Endothelial cell of umbilical vein (primary cell): ENCODE data around the gene TNFRSF8. TPM values are rescaled to one million over a fixed set of nuclear protein-coding genes. Genes with fewer than 3 reads are reported as not detected.

Experiments used
- BruUV-seq: library from RNA; stranded (reverse); fragments of 400-500 nt; replicated peaks from 2 replicates; lab custom pipeline; 2021; lab: Mats Ljungman, UMichigan
- CTCF ChIA-PET: fragments of 300-600, 350-600 bp; sonication (Branson Sonifier 250); formaldehyde crosslinking; loops from one replicate; lab custom pipeline; 2021; ENCODE audit warnings: antibody characterized with exemption, inconsistent platforms; lab: Charles Lee
- POLR2A ChIA-PET: fragments of 300-600, 350-600 bp; sonication (Branson Sonifier 250); formaldehyde crosslinking; loops from one replicate; lab custom pipeline; 2021; ENCODE audit warnings: antibody characterized with exemption, inconsistent platforms; lab: Charles Lee
- DNase-seq: peaks from one replicate; pipeline ENCODE4 v3.0.0-alpha.2; 2011; ENCODE audit warnings: low read depth, low spot score
- FAIRE-seq: peaks from 2 replicates; lab custom pipeline; 2011; peaks lifted over from hg19 to GRCh38; lab: Jason Lieb, UNC
- H2AFZ ChIP-seq: 2 replicates; pipeline ENCODE4 v1.6.0; 2012; ENCODE audit warnings: low read depth, low read length, control low read depth, inconsistent platforms
- H3K27ac ChIP-seq: 2 replicates; pipeline ENCODE4 v1.5.1; 2011; ENCODE audit warnings: low read depth, mild to moderate bottlenecking, control low read depth, low read length, moderate library complexity; ENCODE audit not compliant: insufficient read depth
- H3K27me3 ChIP-seq, 2 experiments: 2 replicates each; pipeline versions ENCODE4 v1.6.0 to v1.6.1; 2011; ENCODE audit warnings: low read length in 2 of 2, mixed read lengths in 1 of 2; ENCODE audit not compliant: control insufficient read depth in 2 of 2, insufficient read depth in 2 of 2
- H3K36me3 ChIP-seq, 2 experiments: 2 replicates in 1 of 2; 3 replicates in 1 of 2; pipeline ENCODE4 v1.5.1; 2011; ENCODE audit warnings: low read length in 2 of 2, mild to moderate bottlenecking in 1 of 2, moderate library complexity in 1 of 2; ENCODE audit not compliant: control insufficient read depth in 2 of 2, insufficient read depth in 2 of 2; ENCODE audit errors: extremely low read depth in 1 of 2
- H3K4me1 ChIP-seq: 3 replicates; pipeline ENCODE4 v1.5.1; 2011; ENCODE audit warnings: mild to moderate bottlenecking, low read length; ENCODE audit not compliant: control insufficient read depth, insufficient read depth; ENCODE audit errors: extremely low read depth
- H3K4me2 ChIP-seq: 2 replicates; pipeline ENCODE4 v1.6.1; 2011; ENCODE audit warnings: low read length, control low read depth, mixed read lengths; ENCODE audit not compliant: insufficient read depth
- H3K4me3 ChIP-seq, 3 experiments: fragments of 200-600 bp in 1 of 3; sonication (generic), shearing (Covaris generic) in 1 of 3; replicated peaks in 1 of 3; 2 replicates each; pipeline ENCODE4 v1.5.1; 2011 to 2016; ENCODE audit warnings: control low read depth in 3 of 3, low read length in 3 of 3, mild to moderate bottlenecking in 2 of 3, inconsistent platforms in 1 of 3, low read depth in 1 of 3, moderate library complexity in 1 of 3; ENCODE audit not compliant: insufficient read depth in 1 of 3
- H3K79me2 ChIP-seq: 2 replicates; pipeline ENCODE4 v1.6.0; 2012; ENCODE audit warnings: low read length, inconsistent platforms; ENCODE audit not compliant: control insufficient read depth, insufficient read depth
- H3K9ac ChIP-seq: replicated peaks from 2 replicates; pipeline ENCODE3; 2011; ENCODE audit warnings: low read length, control low read depth; ENCODE audit not compliant: insufficient read depth; ENCODE audit errors: extremely low read depth
- H3K9me1 ChIP-seq: replicated peaks from 3 replicates; pipeline ENCODE4 v1.6.0; 2011; ENCODE audit warnings: mild to moderate bottlenecking, low read length; ENCODE audit not compliant: control insufficient read depth, insufficient read depth; ENCODE audit errors: extremely low read depth
- H3K9me3 ChIP-seq: replicated peaks from 2 replicates; pipeline ENCODE4 v1.5.1; 2012; ENCODE audit warnings: low read length, inconsistent platforms; ENCODE audit not compliant: control insufficient read depth, insufficient read depth
- H4K20me1 ChIP-seq: replicated peaks from 2 replicates; pipeline ENCODE3; 2011; ENCODE audit warnings: mild to moderate bottlenecking, low read length; ENCODE audit not compliant: control insufficient read depth, insufficient read depth; ENCODE audit errors: extremely low read depth
- EZH2 ChIP-seq: IDR thresholded peaks from 2 replicates; pipeline ENCODE4 v1.6.1; 2012; ENCODE audit warnings: borderline replicate concordance, low read depth, mild to moderate bottlenecking, moderate library complexity, low read length, inconsistent platforms; ENCODE audit not compliant: severe bottlenecking
- FOS ChIP-seq: IDR thresholded peaks from 2 replicates; pipeline ENCODE4 v1.6.1; 2011; ENCODE audit warnings: mild to moderate bottlenecking, low read length, moderate library complexity, borderline replicate concordance; ENCODE audit not compliant: insufficient read depth
- GATA2 ChIP-seq: IDR thresholded peaks from 2 replicates; pipeline ENCODE4 v1.7.0; 2011; ENCODE audit warnings: low read depth, mild to moderate bottlenecking, moderate library complexity, mixed read lengths, low read length; ENCODE audit not compliant: insufficient read length, insufficient read depth
- JUN ChIP-seq: IDR thresholded peaks from 2 replicates; pipeline ENCODE4 v1.6.1; 2011; ENCODE audit warnings: borderline replicate concordance, low read depth; ENCODE audit not compliant: insufficient read length, insufficient read depth
- MYC ChIP-seq: IDR thresholded peaks from one replicate; pipeline ENCODE4 v1.6.1; 2011; ENCODE audit warnings: mild to moderate bottlenecking, low read depth, low read length
- POLR2A ChIP-seq: IDR thresholded peaks from 2 replicates; pipeline ENCODE4 v1.6.1; 2012; ENCODE audit warnings: low read depth, mild to moderate bottlenecking, control low read depth, low read length
- POLR2AphosphoS5 ChIP-seq: IDR thresholded peaks from 2 replicates; pipeline ENCODE4 v1.6.1; 2012; ENCODE audit warnings: low read depth, mild to moderate bottlenecking, control low read depth, low read length, moderate library complexity; ENCODE audit not compliant: insufficient read depth
- dilution Hi-C: fragments of 300-500 bp; cut with MboI; formaldehyde crosslinking; loops from one replicate; pipeline ENCODE4 v1.15.0; 2019; ENCODE audit warnings: low sequenced_read_pairs; ENCODE audit not compliant: extremely low pct_ligation_motif_present
- intact Hi-C: fragments of 100-400 bp; cut with micrococcal nuclease; formaldehyde crosslinking; loops from one replicate; pipeline ENCODE4 v1.10.0; 2022
- polyA plus RNA-seq, 4 experiments: library from polyadenylated mRNA; depleted of rRNA in 3 of 4; stranded (reverse) in 3 of 4; unstranded in 1 of 4; fragments of >200 nt; gene quantifications; 2 replicates each; pipeline versions ENCODE4 v1.2.1 to v1.2.3, GENCODE V29; 2011 to 2012; ENCODE audit warnings: missing spikeins in 1 of 4
- total RNA-seq: library from RNA; stranded (reverse); gene quantifications from 2 replicates; pipeline ENCODE4 v1.2.3, GENCODE V29; 2021
- TF ChIP-seq, protein P1 (sequence below): IDR thresholded peaks from 2 replicates; pipeline ENCODE4 v1.6.1; 2011; ENCODE audit not compliant: insufficient read depth, insufficient read length
- TF ChIP-seq, protein P2 (sequence below), 2 donors: IDR thresholded peaks; 1 replicate in 1 of 2; 2 replicates in 1 of 2; pipeline ENCODE4 v1.5.1; 2011; ENCODE audit warnings: low read length in 2 of 2, mild to moderate bottlenecking in 2 of 2, moderate library complexity in 2 of 2, control low read depth in 1 of 2, inconsistent platforms in 1 of 2, low read depth in 1 of 2; ENCODE audit not compliant: insufficient read depth in 1 of 2; ENCODE audit errors: extremely low read depth in 1 of 2

The TNFRSF8 gene
- total and polyA plus RNA-seq, 2 donors (not counting 3 experiments of a cell fraction or from before 2014, with no cell fraction given): 0.47 TPM; not detected in 1

DNA sequence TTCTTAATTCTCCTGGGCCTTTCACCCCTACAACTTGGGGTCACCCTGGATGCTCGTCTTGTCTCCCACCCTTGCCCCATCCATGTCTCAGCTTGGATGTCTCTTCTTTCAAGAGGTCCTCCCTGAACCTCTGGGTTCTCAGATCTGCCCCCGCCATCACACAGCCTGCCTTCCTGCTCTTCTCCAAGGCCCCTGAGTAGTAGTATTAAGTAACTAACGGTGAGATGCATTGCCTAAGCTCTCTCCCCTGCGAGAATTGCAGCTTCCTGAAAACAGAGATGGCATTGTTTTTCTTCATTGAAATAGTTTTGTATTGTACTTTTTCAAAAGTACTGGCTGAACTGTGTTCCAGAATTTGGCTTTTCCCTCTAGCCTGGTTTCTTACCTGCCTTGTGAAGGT is 27.8 kb upstream of the TNFRSF8 start:
- H3K4me2 ChIP-seq: no peak overlapping the region
- no peaks in the 10 kb centered on the region for H3K9me1 ChIP-seq
- H3K79me2 ChIP-seq: no peaks in the 10 kb centered on the region
- H3K36me3 ChIP-seq: peaks cover 0 to 10% of the 10 kb centered on the region in 2 experiments
- no peaks in the 10 kb centered on the region for H3K9me3 ChIP-seq
- no peak for DNase-seq
- no peak overlapping the region for H2AFZ ChIP-seq
- H3K27ac ChIP-seq: no peak overlapping the region
- intact Hi-C loops (no loop called here), dilution Hi-C loops (no loop called here)
- H3K4me1 ChIP-seq: no peaks in the 10 kb centered on the region
- no peaks in the 10 kb centered on the region for H3K27me3 ChIP-seq
- no peak for TF ChIP-seq MYC
- no peak for FAIRE-seq
- no peak overlapping the region for H3K4me3 ChIP-seq
- H4K20me1 ChIP-seq: no peaks in the 10 kb centered on the region
- CTCF ChIA-PET: interaction anchor here (0.7 kb wide), 1 partner anchor 235 kb away, joined by 3 read pairs; no protein-coding TSS in a partner anchor
- POLR2A ChIA-PET: interaction anchor here (0.7 kb wide), 1 partner anchor 16 kb away, joined by 3 read pairs; the partner anchor contains the start of gene MIIP
- no TSS peak for BruUV-seq
- H3K9ac ChIP-seq: no peak overlapping the region

DNA sequence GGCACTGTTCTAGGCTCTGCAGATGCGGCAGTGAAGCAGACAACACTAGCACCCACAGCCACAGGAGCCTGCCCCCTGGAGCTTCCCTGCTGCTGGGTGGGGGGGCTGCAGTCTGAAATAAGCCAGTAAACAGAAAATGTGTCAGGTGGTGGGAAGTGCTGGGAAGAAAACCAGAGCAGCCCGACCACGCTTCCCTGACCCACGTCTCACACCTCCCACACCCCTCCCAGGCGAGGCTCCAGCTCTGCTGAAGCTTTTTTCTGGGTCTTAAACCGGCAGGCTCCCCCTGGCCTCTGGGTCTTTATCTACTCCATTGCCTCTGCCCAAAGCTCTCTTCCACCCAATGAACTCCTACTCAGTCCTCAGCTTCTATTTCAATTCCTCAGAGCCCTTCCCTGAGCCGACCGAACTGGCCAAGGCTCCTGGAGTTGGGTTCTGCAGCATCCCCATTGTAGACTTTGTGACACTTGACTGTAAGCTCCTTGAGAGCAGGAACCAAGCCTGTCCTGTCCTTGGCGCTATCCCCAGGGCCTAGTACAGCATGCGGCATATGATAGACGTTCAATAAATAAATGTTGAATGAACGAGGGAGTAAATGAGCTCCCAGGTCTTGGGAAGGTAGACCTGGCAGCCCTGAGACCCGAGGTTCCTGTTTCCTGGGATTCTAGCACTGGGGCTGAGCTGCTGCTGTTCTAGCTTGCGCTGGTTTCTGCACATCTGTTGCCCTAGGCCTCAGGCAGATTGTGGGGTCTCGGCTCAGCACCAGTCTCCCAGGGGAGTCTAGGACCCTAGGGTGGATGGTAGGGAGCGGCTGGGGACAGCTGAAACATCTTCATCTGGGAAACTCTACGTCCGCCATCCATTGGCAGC is 25.4 kb upstream of the TNFRSF8 start:
- CTCF ChIA-PET: interaction anchor here (1.1 to 1.5 kb wide), 4 partner anchors 9 to 42 kb away, joined by 3 to 5 read pairs (median 4); partner anchors contain the start of gene MIIP

More for the DNA sequence above, 25.4 kb upstream of the TNFRSF8 start:
- H3K9me1 ChIP-seq: no peaks in the 10 kb centered on the region
- H3K9ac ChIP-seq: no peak overlapping the region
- dilution Hi-C loops: no loop called here
- intact Hi-C loops: no loop called here
- BruUV-seq: no TSS peak
- DNase-seq: no peak
- FAIRE-seq: no peak
- POLR2A ChIA-PET: no interaction called here
- no peaks in the 10 kb centered on the region for H3K27me3 ChIP-seq
- H3K27ac ChIP-seq: no peak overlapping the region
- H3K36me3 ChIP-seq: no peaks in the 10 kb centered on the region
- no peaks in the 10 kb centered on the region for H3K9me3 ChIP-seq
- no peak overlapping the region for H2AFZ ChIP-seq
- no peak overlapping the region for H3K4me2 ChIP-seq
- no peaks in the 10 kb centered on the region for H4K20me1 ChIP-seq
- H3K4me1 ChIP-seq: no peaks in the 10 kb centered on the region
- TF ChIP-seq JUN (no peak), FOS (no peak), EZH2 (no peak), MYC (no peak), POLR2AphosphoS5 (no peak), GATA2 (no peak), POLR2A (no peak)
- TF ChIP-seq, protein P1, sequence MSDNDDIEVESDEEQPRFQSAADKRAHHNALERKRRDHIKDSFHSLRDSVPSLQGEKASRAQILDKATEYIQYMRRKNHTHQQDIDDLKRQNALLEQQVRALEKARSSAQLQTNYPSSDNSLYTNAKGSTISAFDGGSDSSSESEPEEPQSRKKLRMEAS: no peak
- TF ChIP-seq, protein P2, sequence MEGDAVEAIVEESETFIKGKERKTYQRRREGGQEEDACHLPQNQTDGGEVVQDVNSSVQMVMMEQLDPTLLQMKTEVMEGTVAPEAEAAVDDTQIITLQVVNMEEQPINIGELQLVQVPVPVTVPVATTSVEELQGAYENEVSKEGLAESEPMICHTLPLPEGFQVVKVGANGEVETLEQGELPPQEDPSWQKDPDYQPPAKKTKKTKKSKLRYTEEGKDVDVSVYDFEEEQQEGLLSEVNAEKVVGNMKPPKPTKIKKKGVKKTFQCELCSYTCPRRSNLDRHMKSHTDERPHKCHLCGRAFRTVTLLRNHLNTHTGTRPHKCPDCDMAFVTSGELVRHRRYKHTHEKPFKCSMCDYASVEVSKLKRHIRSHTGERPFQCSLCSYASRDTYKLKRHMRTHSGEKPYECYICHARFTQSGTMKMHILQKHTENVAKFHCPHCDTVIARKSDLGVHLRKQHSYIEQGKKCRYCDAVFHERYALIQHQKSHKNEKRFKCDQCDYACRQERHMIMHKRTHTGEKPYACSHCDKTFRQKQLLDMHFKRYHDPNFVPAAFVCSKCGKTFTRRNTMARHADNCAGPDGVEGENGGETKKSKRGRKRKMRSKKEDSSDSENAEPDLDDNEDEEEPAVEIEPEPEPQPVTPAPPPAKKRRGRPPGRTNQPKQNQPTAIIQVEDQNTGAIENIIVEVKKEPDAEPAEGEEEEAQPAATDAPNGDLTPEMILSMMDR (IDR thresholded peaks at IDR 0.05; ENCODE audit: extremely low read depth in 1 of 2, insufficient read depth in 1 of 2, low read depth in 1 of 2, low read length in 2 of 2): no peak
- H3K4me3 ChIP-seq: no peak overlapping the region
- H3K79me2 ChIP-seq: no peaks in the 10 kb centered on the region
